PC-3 (cell line): ENCODE results near the gene PTOV1. TPM values are rescaled to one million over a fixed set of nuclear protein-coding genes. Genes with fewer than 3 reads are reported as not detected.

ENCODE experiments used
- ATAC-seq: fragments of 200-7000 bp; cut with Tn5 transposase; 2 replicates; pipeline ENCODE4 v1.9.1; 2020; ENCODE audit warnings: mild to moderate bottlenecking, moderate library complexity
- BruUV-seq: library from RNA; stranded (reverse); fragments of 400-500 nt; replicated peaks from 2 replicates; lab custom pipeline; 2021; lab: Mats Ljungman, UMichigan
- CTCF ChIA-PET: fragments of 300-600 bp; sonication (Branson Sonifier 250); formaldehyde crosslinking; loops from one replicate; lab custom pipeline; 2022; ENCODE audit warnings: antibody characterized with exemption; lab: Charles Lee
- POLR2A ChIA-PET: fragments of 300-600 bp; sonication (Branson Sonifier 250); formaldehyde crosslinking; loops from one replicate; lab custom pipeline; 2022; ENCODE audit warnings: antibody characterized with exemption; ENCODE audit not compliant: unreplicated experiment; lab: Charles Lee
- DNase-seq: peaks from one replicate; pipeline ENCODE4 v3.0.0-alpha.2; 2015
- H2AFZ ChIP-seq: fragments of 300-600 bp; sonication (generic); 2 replicates; pipeline ENCODE4 v1.6.0; 2016; ENCODE audit warnings: antibody characterized with exemption, low read length
- H3F3A ChIP-seq: fragments of 300-600 bp; sonication (generic); one replicate; pipeline ENCODE4 v1.6.0; 2017; ENCODE audit warnings: antibody characterized with exemption, low read length, control low read depth, mild to moderate bottlenecking; ENCODE audit not compliant: unreplicated experiment
- H3K27ac ChIP-seq: fragments of 300-600 bp; sonication (generic); 2 replicates; pipeline ENCODE4 v1.5.1; 2016; ENCODE audit warnings: mild to moderate bottlenecking, low read length
- H3K27me3 ChIP-seq: fragments of 300-600 bp; sonication (generic); 2 replicates; pipeline ENCODE4 v1.6.1; 2016; ENCODE audit warnings: low read length, mixed read lengths
- H3K36me3 ChIP-seq: fragments of 300-600 bp; sonication (generic); 2 replicates; pipeline ENCODE4 v1.6.1; 2016; ENCODE audit warnings: low read depth, mixed run types, low read length, mixed read lengths
- H3K4me1 ChIP-seq: fragments of 300-600 bp; sonication (generic); 2 replicates; pipeline ENCODE4 v1.5.1; 2016; ENCODE audit warnings: low read length; ENCODE audit not compliant: insufficient read depth
- H3K4me2 ChIP-seq: fragments of 300-600 bp; sonication (generic); 2 replicates; pipeline ENCODE4 v1.6.0; 2016; ENCODE audit warnings: low read length
- H3K4me3 ChIP-seq: fragments of 300-600 bp; sonication (generic); 2 replicates; pipeline ENCODE4 v1.5.1; 2016; ENCODE audit warnings: mild to moderate bottlenecking, low read length, mixed read lengths
- H3K79me2 ChIP-seq: fragments of 300-600 bp; sonication (generic); 2 replicates; pipeline ENCODE4 v1.6.1; 2017; ENCODE audit warnings: low read length, mixed read lengths
- H3K9ac ChIP-seq: fragments of 300-600 bp; sonication (generic); 2 replicates; pipeline ENCODE4 v1.6.0; 2016; ENCODE audit warnings: mild to moderate bottlenecking, low read length
- H3K9me2 ChIP-seq: fragments of 300-600 bp; sonication (generic); replicated peaks from 2 replicates; pipeline ENCODE4 v1.6.1; 2016; ENCODE audit warnings: mixed run types, low read length, mixed read lengths
- H3K9me3 ChIP-seq: fragments of 300-600 bp; sonication (generic); 2 replicates; pipeline ENCODE4 v1.6.1; 2016; ENCODE audit warnings: low read length, mixed read lengths
- H4K20me1 ChIP-seq: fragments of 300-600 bp; sonication (generic); 2 replicates; pipeline ENCODE4 v1.6.1; 2016; ENCODE audit warnings: low read length, mixed read lengths
- CTCF ChIP-seq: fragments of 300-600 bp; sonication (generic); conservative IDR thresholded peaks from 2 replicates; pipeline ENCODE4 v1.5.1; 2017; ENCODE audit warnings: antibody characterized with exemption, low read depth, mild to moderate bottlenecking, low read length
- EZH2 ChIP-seq: fragments of 300-600 bp; sonication (generic); IDR thresholded peaks from one replicate; pipeline ENCODE4 v1.6.1; 2017; ENCODE audit warnings: antibody characterized with exemption, mild to moderate bottlenecking, low read length; ENCODE audit not compliant: unreplicated experiment
- EZH2phosphoT487 ChIP-seq: fragments of 300-600 bp; sonication (generic); IDR thresholded peaks from 2 replicates; pipeline ENCODE4 v1.6.1; 2018; ENCODE audit warnings: mild to moderate bottlenecking, antibody characterized with exemption, low read length, borderline replicate concordance
- intact Hi-C: fragments of 100-400 bp; cut with micrococcal nuclease; formaldehyde crosslinking; loops from 2 replicates; pipeline ENCODE4 v1.9.0; 2023
- total RNA-seq: library from RNA; depleted of rRNA; stranded (reverse); fragments of >200 nt; gene quantifications from 2 replicates; pipeline ENCODE4 v1.2.3, GENCODE V29; 2014

PTOV1 gene
- total RNA-seq, 1 experiment from 2014 or later, result 148 TPM

GRCh38 chr19:49883094-49883493 is 32.1 kb downstream of the PTOV1 start:
- H3F3A ChIP-seq, result peaks cover 3% of the 10 kb centered on the region
- ChIA-PET CTCF (no interaction called here), POLR2A (no interaction called here)
- no TSS peak for BruUV-seq
- H3K9me2 ChIP-seq, result no peaks in the 10 kb centered on the region
- H4K20me1 ChIP-seq, result no peaks in the 10 kb centered on the region
- no peak overlapping the region for H3K4me3 ChIP-seq
- H3K27me3 ChIP-seq, result no peaks in the 10 kb centered on the region
- no peak for DNase-seq
- H3K9ac ChIP-seq, result no peak overlapping the region
- H3K79me2 ChIP-seq, result peaks cover 12% of the 10 kb centered on the region
- TF ChIP-seq EZH2phosphoT487, result no peak
- TF ChIP-seq EZH2, result no peak
- TF ChIP-seq CTCF, result no peak
- intact Hi-C loops, result no loop called here
- H3K4me1 ChIP-seq, result peaks cover 24% of the 10 kb centered on the region
- no peak overlapping the region for H2AFZ ChIP-seq
- ATAC-seq, result no peak
- H3K36me3 ChIP-seq, result peaks cover 26% of the 10 kb centered on the region
- no peak overlapping the region for H3K27ac ChIP-seq
- no peak overlapping the region for H3K4me2 ChIP-seq
- no peaks in the 10 kb centered on the region for H3K9me3 ChIP-seq

DNA sequence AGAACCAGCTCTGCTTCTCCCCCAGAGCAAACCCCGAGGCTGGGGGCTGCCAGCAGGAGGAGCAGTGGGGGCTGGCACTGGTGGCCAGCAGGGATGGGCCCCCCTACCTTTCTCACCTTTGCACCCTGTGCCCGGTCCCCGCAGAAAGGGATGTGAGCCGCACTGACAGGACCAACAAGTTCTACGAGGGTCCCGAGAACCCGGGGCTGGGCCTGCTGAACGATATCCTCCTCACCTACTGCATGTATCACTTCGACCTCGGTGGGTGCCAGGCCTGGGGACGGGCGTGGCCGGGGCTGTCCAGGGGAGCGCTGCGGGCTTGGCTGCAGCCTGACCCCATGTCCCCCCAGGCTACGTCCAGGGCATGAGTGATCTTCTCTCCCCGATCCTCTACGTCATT is 33.1 kb downstream of the PTOV1 start:
- H3K4me3 ChIP-seq, result no peak overlapping the region
- H3K9me2 ChIP-seq, result no peaks in the 10 kb centered on the region
- intact Hi-C loops, result no loop called here
- TF ChIP-seq EZH2 (no peak), EZH2phosphoT487 (no peak), CTCF (no peak)
- H3K4me1 ChIP-seq, result peaks cover 14% of the 10 kb centered on the region
- BruUV-seq, result no TSS peak
- CTCF ChIA-PET, result no interaction called here
- peaks cover 3% of the 10 kb centered on the region for H3F3A ChIP-seq
- H3K79me2 ChIP-seq, result peaks cover 3% of the 10 kb centered on the region
- no peak overlapping the region for H3K4me2 ChIP-seq
- H3K9ac ChIP-seq, result no peak overlapping the region
- ATAC-seq, result no peak
- POLR2A ChIA-PET, result no interaction called here
- no peaks in the 10 kb centered on the region for H3K27me3 ChIP-seq
- H3K9me3 ChIP-seq, result no peaks in the 10 kb centered on the region
- H2AFZ ChIP-seq, result no peak overlapping the region
- no peaks in the 10 kb centered on the region for H4K20me1 ChIP-seq
- H3K27ac ChIP-seq, result peak overlapping the region; percentile 62
- H3K36me3 ChIP-seq, result peaks cover 26% of the 10 kb centered on the region
- no peak for DNase-seq

DNA sequence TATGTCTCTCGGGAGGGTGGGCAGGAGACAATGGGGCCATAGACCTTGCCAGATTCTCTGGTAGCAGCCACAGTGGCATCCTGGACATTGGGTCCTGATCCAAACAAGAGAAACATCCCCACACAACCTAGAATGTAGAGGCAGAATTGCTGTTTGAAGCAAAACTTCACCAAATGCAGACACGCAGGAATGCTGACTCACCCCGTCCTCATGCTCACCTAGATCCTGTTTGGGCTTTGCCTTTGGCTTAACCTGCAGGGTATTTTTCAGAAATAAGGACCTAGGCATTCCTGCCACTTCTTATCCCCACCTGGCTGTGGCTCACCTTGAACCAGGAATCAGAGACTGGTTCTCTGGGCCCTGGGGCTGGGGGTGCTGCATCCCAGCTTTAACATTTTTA is 33.8 kb downstream of the PTOV1 start:
- ATAC-seq (peak; percentile 45), DNase-seq (peak; percentile 59)
- Histone ChIP-seq H3K27ac (peak overlapping the region; percentile 62), H3K4me3 (no peak overlapping the region), H3K36me3 (peaks cover 26% of the 10 kb centered on the region), H3K9me3 (no peaks in the 10 kb centered on the region), H3K9ac (peak overlapping the region; percentile 5; the same call in 1 of the 2 replicates), H3K79me2 (no peaks in the 10 kb centered on the region), H3K9me2 (no peaks in the 10 kb centered on the region), H2AFZ (no peak overlapping the region), H4K20me1 (no peaks in the 10 kb centered on the region), H3K27me3 (no peaks in the 10 kb centered on the region), H3K4me1 (peaks cover 12% of the 10 kb centered on the region), H3F3A (peaks cover 3% of the 10 kb centered on the region), H3K4me2 (no peak overlapping the region)
- no peak for TF ChIP-seq CTCF
- TF ChIP-seq EZH2phosphoT487, result no peak
- no peak for TF ChIP-seq EZH2
- POLR2A ChIA-PET, result interaction anchor here (0.6 kb wide), 1 partner anchor 589 kb away, joined by 8 read pairs; no protein-coding TSS in a partner anchor
- intact Hi-C loops, result no loop called here
- BruUV-seq, result no TSS peak
- CTCF ChIA-PET, result no interaction called here
